HepG2 (cell line): ENCODE measurements around the gene SHE. TPM values are rescaled to one million over a fixed set of nuclear protein-coding genes. Genes with fewer than 3 reads are reported as not detected.

Experiments used
- ATAC-seq: fragments of 200-7000 bp; cut with Tn5 transposase; 3 replicates; pipeline ENCODE4 v1.9.1; 2020; ENCODE audit warnings: mild to moderate bottlenecking, moderate library complexity
- BruUV-seq: library from RNA; stranded (reverse); fragments of 400-500 nt; replicated peaks from 2 replicates; lab custom pipeline; 2021; lab: Mats Ljungman, UMichigan
- CTCF ChIA-PET: fragments of 300-600 bp; formaldehyde crosslinking; extraction: SDS; loops from one replicate; lab custom pipeline; 2021; ENCODE audit warnings: low total read pairs, inconsistent platforms, low intra/inter-chr PET ratio; lab: Yijun Ruan, JAX
- POLR2A ChIA-PET: fragments of 350-600 bp; sonication (Branson Sonifier 250); formaldehyde crosslinking; loops from one replicate; lab custom pipeline; 2020; ENCODE audit warnings: antibody characterized with exemption, inconsistent platforms; lab: Yijun Ruan, JAX
- DNase-seq: peaks from one replicate; pipeline ENCODE4 v3.0.0-alpha.2; 2015; ENCODE audit warnings: low spot score
- FAIRE-seq: peaks from 3 replicates; lab custom pipeline; 2011; peaks lifted over from hg19 to GRCh38; lab: Jason Lieb, UNC
- H2AFZ ChIP-seq: one replicate; pipeline ENCODE4 v1.6.1; 2011; ENCODE audit warnings: low read length, inconsistent platforms
- H3K27ac ChIP-seq: fragments of 300-600 bp; 3 replicates; pipeline ENCODE4 v1.8.0; 2011; ENCODE audit warnings: mixed run types, mild to moderate bottlenecking, mixed read lengths, low read length, inconsistent platforms; ENCODE audit not compliant: insufficient read depth; ENCODE audit errors: extremely low read length
- H3K27me3 ChIP-seq, 2 experiments: fragments of 200-600 bp in 1 of 2; 2 replicates in 1 of 2; 3 replicates in 1 of 2; pipeline versions ENCODE4 v1.6.0 to v1.8.0; 2011; ENCODE audit warnings: low read length in 2 of 2, mild to moderate bottlenecking in 2 of 2, moderate library complexity in 2 of 2, inconsistent platforms in 1 of 2; ENCODE audit not compliant: insufficient read depth in 2 of 2, control insufficient read depth in 1 of 2
- H3K36me3 ChIP-seq, 2 experiments: fragments of 200-600 bp in 1 of 2; replicated peaks in 1 of 2; 2 replicates in 1 of 2; 3 replicates in 1 of 2; pipeline versions ENCODE4 v1.5.1 to v1.8.0; 2011; ENCODE audit warnings: low read length in 2 of 2, inconsistent platforms in 1 of 2; ENCODE audit not compliant: insufficient read depth in 2 of 2, control insufficient read depth in 1 of 2
- H3K4me1 ChIP-seq: 2 replicates; pipeline ENCODE4 v1.5.1; 2012; ENCODE audit warnings: low read length, inconsistent platforms; ENCODE audit not compliant: insufficient read depth
- H3K4me2 ChIP-seq: 2 replicates; pipeline ENCODE4 v1.6.0; 2011; ENCODE audit warnings: low read depth, low read length, inconsistent platforms
- H3K4me3 ChIP-seq, 3 experiments: fragments of 200-600 bp in 1 of 3; sonication (generic), shearing (Covaris generic) in 1 of 3; replicated peaks in 1 of 3; 2 replicates each; pipeline ENCODE4 v1.5.1; 2011 to 2016; ENCODE audit warnings: low read length in 3 of 3, inconsistent platforms in 2 of 3, low read depth in 2 of 3, mild to moderate bottlenecking in 2 of 3, control low read depth in 1 of 3, mixed read lengths in 1 of 3; ENCODE audit not compliant: insufficient read depth in 1 of 3
- H3K79me2 ChIP-seq: one replicate; pipeline ENCODE4 v1.6.1; 2011; ENCODE audit warnings: low read length, inconsistent platforms; ENCODE audit not compliant: insufficient read depth
- H3K9ac ChIP-seq: 2 replicates; pipeline ENCODE4 v1.6.0; 2011; ENCODE audit warnings: mild to moderate bottlenecking, low read depth, low read length, inconsistent platforms; ENCODE audit not compliant: insufficient read depth
- H3K9me3 ChIP-seq: 2 replicates; pipeline ENCODE4 v1.5.1; 2012; ENCODE audit warnings: mild to moderate bottlenecking, low read length
- H4K20me1 ChIP-seq: 2 replicates; pipeline ENCODE4 v1.6.0; 2011; ENCODE audit warnings: inconsistent platforms, mild to moderate bottlenecking, low read length, moderate library complexity; ENCODE audit not compliant: insufficient read depth
- CHD4 ChIP-seq: fragments of 200-600 bp; sonication (generic); IDR thresholded peaks from 2 replicates; pipeline ENCODE4 v1.7.0; 2017; ENCODE audit warnings: mild to moderate bottlenecking, low read length, borderline replicate concordance
- ESRRA ChIP-seq: sonication (generic); formaldehyde crosslinking; IDR thresholded peaks from 2 replicates; pipeline ENCODE4 v1.5.1; 2020; ENCODE audit warnings: mild to moderate bottlenecking, low read depth, missing genetic modification reagents
- HIVEP1 ChIP-seq: sonication (generic); formaldehyde crosslinking; IDR thresholded peaks from 2 replicates; pipeline ENCODE4 v1.4.0; 2020; ENCODE audit warnings: mild to moderate bottlenecking, missing genetic modification reagents
- HMGXB4 ChIP-seq, 2 experiments: sonication (generic) in 1 of 2; formaldehyde crosslinking in 1 of 2; IDR thresholded peaks; 2 replicates each; pipeline versions ENCODE4 v1.4.0 to v1.6.1; 2018 to 2020; ENCODE audit warnings: missing genetic modification reagents in 2 of 2, borderline replicate concordance in 1 of 2, low read depth in 1 of 2, mild to moderate bottlenecking in 1 of 2, missing biosample characterization in 1 of 2
- MTA1 ChIP-seq: sonication (generic); formaldehyde crosslinking; IDR thresholded peaks from 2 replicates; pipeline ENCODE4 v1.4.0; 2020; ENCODE audit warnings: missing genetic modification reagents, mild to moderate bottlenecking, borderline replicate concordance
- NFE2 ChIP-seq: sonication (generic); formaldehyde crosslinking; IDR thresholded peaks from 2 replicates; pipeline ENCODE4 v1.4.0; 2020; ENCODE audit warnings: missing genetic modification reagents
- PHB2 ChIP-seq: fragments of 450-650 bp; IDR thresholded peaks from 2 replicates; pipeline ENCODE4 v1.6.1; 2018; ENCODE audit not compliant: partially characterized antibody
- PPARG ChIP-seq: conservative IDR thresholded peaks from 2 replicates; pipeline ENCODE4 v1.6.1; 2016; ENCODE audit warnings: missing biosample characterization, missing genetic modification reagents
- RXRA ChIP-seq: sonication (generic); formaldehyde crosslinking; IDR thresholded peaks from 2 replicates; pipeline ENCODE4 v1.5.1; 2020; ENCODE audit warnings: missing genetic modification reagents
- SIN3A ChIP-seq: IDR thresholded peaks from 2 replicates; pipeline ENCODE4 v1.6.1; 2011; ENCODE audit warnings: low read depth, mild to moderate bottlenecking, control low read depth, low read length, borderline replicate concordance
- STAG1 ChIP-seq: sonication (generic); formaldehyde crosslinking; IDR thresholded peaks from 2 replicates; pipeline ENCODE4 v1.4.0; 2020; ENCODE audit warnings: missing genetic modification reagents
- TMF1 ChIP-seq: sonication (generic); formaldehyde crosslinking; IDR thresholded peaks from 2 replicates; pipeline ENCODE4 v1.8.1; 2022; ENCODE audit warnings: low read depth, missing genetic modification reagents
- ZBTB34 ChIP-seq: sonication (generic); formaldehyde crosslinking; IDR thresholded peaks from 2 replicates; pipeline ENCODE4 v1.8.0; 2022; ENCODE audit warnings: mild to moderate bottlenecking, missing genetic modification reagents
- ZFP1 ChIP-seq: IDR thresholded peaks from 2 replicates; pipeline ENCODE4 v1.6.1; 2016
- ZFP82 ChIP-seq: sonication (generic); formaldehyde crosslinking; IDR thresholded peaks from 2 replicates; pipeline ENCODE4 v1.5.1; 2020; ENCODE audit warnings: mild to moderate bottlenecking, missing genetic modification reagents, borderline replicate concordance
- ZMAT5 ChIP-seq: sonication (generic); formaldehyde crosslinking; IDR thresholded peaks from 2 replicates; pipeline ENCODE4 v1.5.0; 2020; ENCODE audit warnings: mild to moderate bottlenecking, low read depth, missing genetic modification reagents, borderline replicate concordance
- ZNF772 ChIP-seq: sonication (generic); formaldehyde crosslinking; IDR thresholded peaks from 2 replicates; pipeline ENCODE4 v1.5.0; 2020; ENCODE audit warnings: mild to moderate bottlenecking, missing genetic modification reagents
- ZZZ3 ChIP-seq: sonication (generic); formaldehyde crosslinking; IDR thresholded peaks from 2 replicates; pipeline ENCODE4 v1.4.0; 2020; ENCODE audit warnings: missing genetic modification reagents, mild to moderate bottlenecking, borderline replicate concordance
- WGBS: methylation state at CpG from one replicate; pipeline ENCODE4 v1.1.6; 2017; ENCODE audit warnings: low lambda C conversion rate; 5-methylcytosine and 5-hydroxymethylcytosine counted together
- in situ Hi-C: cut with HindIII; loops from 2 replicates; pipeline ENCODE4 v1.10.0; 2017; ENCODE audit warnings: low pct_unique_long_range_greater_than_20kb; ENCODE audit not compliant: extremely low pct_ligation_motif_present
- intact Hi-C: fragments of 100-400 bp; cut with micrococcal nuclease; formaldehyde crosslinking; loops from one replicate; pipeline ENCODE4 v1.10.0; 2022; ENCODE audit not compliant: unreplicated experiment
- polyA plus RNA-seq, 8 experiments: library from polyadenylated mRNA; depleted of rRNA in 3 of 8; stranded (reverse) in 7 of 8; unstranded in 1 of 8; fragments of >200 nt; fragmentation: Illumina TruSeq in 4 of 8; extraction: Trizol in 4 of 8; gene quantifications; 2 replicates each; pipeline versions ENCODE4 v1.2.1 to v1.2.3, GENCODE V29; 2011 to 2016; ENCODE audit warnings: low read depth in 4 of 8, missing spikeins in 1 of 8, mixed read lengths in 1 of 8; ENCODE audit not compliant: insufficient read depth in 1 of 8
- total RNA-seq, 5 experiments: library from RNA; depleted of rRNA; stranded (reverse); fragments of >200 nt; fragmentation: Illumina TruSeq; extraction: Trizol; gene quantifications; 2 replicates each; pipeline ENCODE4 v1.2.3, GENCODE V29; 2016; ENCODE audit warnings: low read depth in 1 of 5

SHE gene
- total and polyA plus RNA-seq, 2 of the 13 experiments (the other 11 are each of a cell fraction or from before 2014, with no cell fraction given), result not detected

GRCh38 chr1:154527192-154527591, 25.0 kb upstream of the SHE start:
- Histone ChIP-seq H3K4me1 (no peaks in the 10 kb centered on the region), H3K79me2 (no peaks in the 10 kb centered on the region), H4K20me1 (no peaks in the 10 kb centered on the region), H3K27ac (no peak overlapping the region), H3K9me3 (no peaks in the 10 kb centered on the region), H3K4me2 (no peak overlapping the region), H3K27me3 (no peaks in the 10 kb centered on the region), H3K36me3 (no peaks in the 10 kb centered on the region), H2AFZ (no peak overlapping the region), H3K9ac (no peak overlapping the region), H3K4me3 (no peak overlapping the region)
- ChIA-PET POLR2A (no interaction called here), CTCF (no interaction called here)
- WGBS, result 48% methylated on average over 6 of the region's 6 CpGs
- DNase-seq (no peak), FAIRE-seq (no peak), ATAC-seq (no peak)
- no TSS peak for BruUV-seq
- in situ Hi-C loops (no loop called here), intact Hi-C loops (no loop called here)
- TF ChIP-seq CHD4 (no peak), ZZZ3 (CRISPR knock-in tag) (no peak), ZFP82 (CRISPR knock-in tag) (no peak), NFE2 (CRISPR knock-in tag) (no peak), RXRA (CRISPR knock-in tag) (no peak), PPARG (no peak), ZNF772 (CRISPR knock-in tag) (no peak), HMGXB4 (CRISPR knock-in tag; IDR thresholded peaks at IDR 0.05; ENCODE audit: borderline replicate concordance in 1 of 2, low read depth in 1 of 2) (no peak), STAG1 (CRISPR knock-in tag) (no peak), SIN3A (no peak), ZBTB34 (CRISPR knock-in tag) (no peak), MTA1 (CRISPR knock-in tag) (no peak), TMF1 (CRISPR knock-in tag) (no peak), ESRRA (CRISPR knock-in tag) (no peak), HIVEP1 (CRISPR knock-in tag) (no peak), PHB2 (no peak), ZFP1 (CRISPR knock-in tag) (no peak), ZMAT5 (CRISPR knock-in tag) (no peak)
